SK-N-SH (cell line): ENCODE data around the gene DTNBP1.

ENCODE experiments used
- FOSL2 ChIP-seq: IDR thresholded peaks from 2 replicates; pipeline ENCODE4 v1.4.0; 2012; ENCODE audit warnings: low read depth, mild to moderate bottlenecking, moderate library complexity, borderline replicate concordance
- FOXM1 ChIP-seq: IDR thresholded peaks from 2 replicates; pipeline ENCODE4 v1.4.0; 2012; ENCODE audit warnings: low read depth, mild to moderate bottlenecking
- GATA2 ChIP-seq: sonication (generic); formaldehyde crosslinking; IDR thresholded peaks from 2 replicates; pipeline ENCODE4 v1.5.0; 2020; ENCODE audit warnings: mild to moderate bottlenecking, missing genetic modification reagents
- NFIC ChIP-seq: IDR thresholded peaks from 2 replicates; pipeline ENCODE4 v1.4.0; 2012; ENCODE audit warnings: borderline replicate concordance
- POLR2AphosphoS5 ChIP-seq: IDR thresholded peaks from 2 replicates; pipeline ENCODE4 v1.6.1; 2012; ENCODE audit warnings: low read depth, low read length
- RAD21 ChIP-seq: IDR thresholded peaks from 2 replicates; pipeline ENCODE4 v1.6.1; 2012; ENCODE audit warnings: mild to moderate bottlenecking, low read length
- RCOR1 ChIP-seq: fragments of 150-350 bp; IDR thresholded peaks from 2 replicates; pipeline ENCODE4 v1.6.1; 2017; ENCODE audit warnings: antibody characterized with exemption, low read length
- RFX5 ChIP-seq: IDR thresholded peaks from 2 replicates; pipeline ENCODE4 v1.6.1; 2012; ENCODE audit warnings: mild to moderate bottlenecking, improper control_type of control experiment, low read length
- SIN3A ChIP-seq: IDR thresholded peaks from 2 replicates; pipeline ENCODE4 v1.6.1; 2012; ENCODE audit warnings: low read depth, mild to moderate bottlenecking, low read length, moderate library complexity, borderline replicate concordance
- SMC3 ChIP-seq: IDR thresholded peaks from 2 replicates; pipeline ENCODE4 v1.6.1; 2012; ENCODE audit warnings: low read depth, low read length, improper control_type of control experiment
- TAF1 ChIP-seq: IDR thresholded peaks from 2 replicates; pipeline ENCODE4 v1.6.1; 2012; ENCODE audit warnings: low read depth, mild to moderate bottlenecking, low read length, moderate library complexity, borderline replicate concordance
- TF ChIP-seq, protein P1 (sequence below): fragments of 200-600 bp; sonication (generic); IDR thresholded peaks from 2 replicates; pipeline ENCODE4 v1.6.1; 2017; ENCODE audit warnings: antibody characterized with exemption, mild to moderate bottlenecking, moderate library complexity
- TF ChIP-seq, protein P2 (sequence below): IDR thresholded peaks from 2 replicates; pipeline ENCODE4 v1.4.0; 2012; ENCODE audit warnings: low read depth, borderline replicate concordance

DNA sequence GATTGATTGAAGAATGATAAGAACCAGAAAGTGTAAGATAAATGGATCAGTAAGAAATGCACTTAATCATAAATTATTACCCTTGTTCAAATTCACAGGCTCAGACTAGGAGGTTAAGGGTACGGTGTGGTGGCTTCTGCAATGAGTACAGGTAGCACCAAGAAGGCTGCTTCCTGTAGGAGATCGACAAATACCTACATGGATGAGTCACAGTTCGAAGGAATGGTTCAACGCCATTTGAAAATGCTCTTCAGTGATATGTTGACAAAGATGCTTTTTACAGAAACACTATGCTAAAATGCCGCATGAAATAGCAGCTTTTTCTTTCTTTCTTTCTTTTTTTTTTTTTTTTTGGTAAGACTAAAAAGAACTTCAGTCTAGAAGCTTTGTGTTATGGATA is 116.2 kb downstream of the DTNBP1 start:
- TF ChIP-seq SIN3A: no peak
- no peak for TF ChIP-seq RCOR1
- TF ChIP-seq GATA2 (CRISPR knock-in tag): no peak
- TF ChIP-seq, protein P1, sequence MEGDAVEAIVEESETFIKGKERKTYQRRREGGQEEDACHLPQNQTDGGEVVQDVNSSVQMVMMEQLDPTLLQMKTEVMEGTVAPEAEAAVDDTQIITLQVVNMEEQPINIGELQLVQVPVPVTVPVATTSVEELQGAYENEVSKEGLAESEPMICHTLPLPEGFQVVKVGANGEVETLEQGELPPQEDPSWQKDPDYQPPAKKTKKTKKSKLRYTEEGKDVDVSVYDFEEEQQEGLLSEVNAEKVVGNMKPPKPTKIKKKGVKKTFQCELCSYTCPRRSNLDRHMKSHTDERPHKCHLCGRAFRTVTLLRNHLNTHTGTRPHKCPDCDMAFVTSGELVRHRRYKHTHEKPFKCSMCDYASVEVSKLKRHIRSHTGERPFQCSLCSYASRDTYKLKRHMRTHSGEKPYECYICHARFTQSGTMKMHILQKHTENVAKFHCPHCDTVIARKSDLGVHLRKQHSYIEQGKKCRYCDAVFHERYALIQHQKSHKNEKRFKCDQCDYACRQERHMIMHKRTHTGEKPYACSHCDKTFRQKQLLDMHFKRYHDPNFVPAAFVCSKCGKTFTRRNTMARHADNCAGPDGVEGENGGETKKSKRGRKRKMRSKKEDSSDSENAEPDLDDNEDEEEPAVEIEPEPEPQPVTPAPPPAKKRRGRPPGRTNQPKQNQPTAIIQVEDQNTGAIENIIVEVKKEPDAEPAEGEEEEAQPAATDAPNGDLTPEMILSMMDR: no peak
- TF ChIP-seq, protein P2, sequence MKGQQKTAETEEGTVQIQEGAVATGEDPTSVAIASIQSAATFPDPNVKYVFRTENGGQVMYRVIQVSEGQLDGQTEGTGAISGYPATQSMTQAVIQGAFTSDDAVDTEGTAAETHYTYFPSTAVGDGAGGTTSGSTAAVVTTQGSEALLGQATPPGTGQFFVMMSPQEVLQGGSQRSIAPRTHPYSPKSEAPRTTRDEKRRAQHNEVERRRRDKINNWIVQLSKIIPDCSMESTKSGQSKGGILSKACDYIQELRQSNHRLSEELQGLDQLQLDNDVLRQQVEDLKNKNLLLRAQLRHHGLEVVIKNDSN: no peak
- no peak for TF ChIP-seq NFIC
- no peak for TF ChIP-seq RFX5
- no peak for TF ChIP-seq FOSL2
- TF ChIP-seq POLR2AphosphoS5: no peak
- TF ChIP-seq RAD21: no peak
- no peak for TF ChIP-seq SMC3
- TF ChIP-seq FOXM1: no peak
- no peak for TF ChIP-seq TAF1
